HG03045 (cell line): ENCODE results near the gene MC1R.
"Not testable (repeated sequence)": the region's sequence is repeated elsewhere in the genome, so short reads cannot be mapped to it uniquely, and the experiment has no call there.

Experiments
- ATAC-seq: cut with Tn5 transposase; IDR thresholded peaks from one replicate; pipeline ENCODE4 v1.9.1; 2021; ENCODE audit warnings: mild to moderate bottlenecking, moderate library complexity; ENCODE audit not compliant: unreplicated experiment

The MC1R gene

DNA sequence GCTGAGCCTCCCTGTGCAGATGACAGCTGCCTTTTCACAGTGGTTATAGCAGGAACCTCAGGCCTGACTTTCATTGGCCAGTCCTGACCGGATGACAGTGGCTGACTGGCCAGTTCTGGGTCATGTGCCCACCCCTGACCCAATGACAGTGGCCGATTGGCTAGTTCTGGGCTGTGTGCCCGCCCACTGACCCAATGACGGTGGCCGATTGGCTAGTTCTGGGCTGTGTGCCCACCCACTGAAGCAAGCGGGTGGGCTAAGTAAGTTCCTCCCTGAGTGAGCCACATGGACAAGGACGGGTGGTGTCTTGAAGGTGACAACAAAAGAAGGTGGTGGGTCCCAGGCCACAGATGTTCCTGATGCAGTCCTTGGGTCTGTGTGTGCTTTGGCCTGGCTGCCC lies 39.4 kb downstream of the MC1R start:
- ATAC-seq = no peak

DNA sequence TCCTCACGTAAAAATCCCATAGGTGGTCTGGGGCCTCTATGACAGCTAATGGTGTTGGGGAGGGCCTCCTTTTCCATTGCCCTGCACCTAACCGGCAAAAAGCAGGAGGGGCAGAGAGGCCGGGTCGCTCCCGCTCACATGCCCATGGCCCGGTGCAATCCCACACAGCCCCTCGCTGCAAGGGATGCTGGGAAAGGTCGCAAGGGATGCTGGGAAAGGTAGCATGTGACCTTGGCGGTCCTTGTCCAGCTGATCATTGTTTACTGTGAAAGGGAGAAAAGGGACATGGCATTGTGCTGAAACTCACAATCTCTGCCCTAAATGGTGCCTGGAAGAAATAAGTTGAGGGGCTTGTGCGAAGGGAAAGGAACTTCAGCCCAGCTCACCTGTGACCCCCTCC lies 39.9 kb downstream of the MC1R start:
- ATAC-seq = no peak

- ATAC-seq = no peak
Measured at GRCh38 chr16:89960966-89961365, 42.3 kb downstream of the MC1R start.

DNA sequence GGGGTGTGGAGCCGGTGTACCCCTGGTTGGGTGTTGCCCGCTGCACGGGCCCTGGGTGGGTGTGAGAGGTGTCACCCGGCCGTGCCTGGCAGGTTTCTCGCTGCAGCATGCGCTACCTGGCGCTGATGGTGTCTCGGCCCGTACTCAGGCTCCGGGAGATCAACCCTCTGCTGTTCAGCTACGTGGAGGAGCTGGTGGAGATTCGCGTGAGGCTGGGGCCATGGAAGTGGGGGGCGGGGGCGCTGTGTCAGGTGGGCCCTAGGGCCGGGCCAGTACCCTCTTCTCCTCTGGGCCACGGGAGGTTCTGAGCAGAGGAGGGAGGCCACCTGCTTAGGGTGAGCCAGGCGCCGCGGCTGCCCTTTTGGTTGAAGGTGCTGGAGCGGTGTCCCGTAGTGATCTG lies 43.3 kb downstream of the MC1R start:
- no peak for ATAC-seq

DNA sequence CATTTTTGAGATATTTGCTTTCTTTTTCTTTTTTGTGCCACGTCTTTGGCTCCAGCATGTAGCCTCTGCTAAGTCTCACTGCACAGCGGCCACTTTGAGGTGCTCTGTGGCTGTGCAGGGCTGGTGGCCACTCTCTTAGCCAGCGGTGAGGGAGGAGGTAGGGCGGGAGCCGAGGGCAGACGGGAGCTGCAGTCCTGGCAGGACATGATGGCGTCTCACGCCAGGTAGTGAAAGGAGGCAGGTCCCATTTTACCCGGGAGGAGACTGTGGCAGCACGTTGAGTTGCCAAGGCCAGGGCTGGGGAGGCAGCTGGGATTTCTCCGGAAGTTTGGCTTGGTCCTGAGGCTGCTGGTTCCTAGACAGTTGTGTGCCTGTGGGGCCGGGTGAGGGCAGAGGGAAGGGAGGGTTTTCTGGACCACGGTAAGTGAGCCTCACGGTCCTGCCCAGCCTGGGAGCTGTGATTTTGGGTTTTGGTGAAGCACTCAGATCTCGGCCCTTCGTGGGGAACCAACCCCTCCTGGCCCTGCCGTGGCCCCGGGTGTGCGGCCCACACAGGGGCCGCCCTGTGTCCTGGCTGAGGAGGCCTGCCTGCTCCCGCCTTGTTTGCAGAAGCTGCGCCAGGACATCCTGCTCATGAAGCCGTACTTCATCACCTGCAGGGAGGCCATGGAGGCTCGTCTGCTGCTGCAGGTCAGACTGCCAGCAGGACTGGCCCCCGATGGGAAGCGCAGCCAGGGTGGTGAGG lies 44.3 kb downstream of the MC1R start:
- ATAC-seq = no peak

DNA sequence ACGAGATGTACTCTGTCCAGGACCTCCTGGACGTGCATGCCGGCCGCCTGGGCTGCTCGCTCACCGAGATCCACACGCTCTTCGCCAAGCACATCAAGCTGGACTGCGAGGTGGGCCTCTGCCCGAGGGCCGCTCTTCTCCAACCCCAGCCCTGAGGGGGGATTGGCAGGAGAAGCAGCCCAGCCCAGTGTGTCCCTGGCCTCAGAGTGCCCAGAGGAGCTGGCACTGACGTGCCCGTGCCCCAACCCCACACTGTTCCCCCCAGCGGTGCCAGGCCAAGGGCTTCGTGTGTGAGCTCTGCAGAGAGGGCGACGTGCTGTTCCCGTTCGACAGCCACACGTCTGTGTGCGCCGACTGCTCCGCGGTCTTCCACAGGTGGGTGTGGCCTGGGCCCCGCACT lies 45.5 kb downstream of the MC1R start:
- ATAC-seq = no peak

- ATAC-seq = no peak
Measured at GRCh38 chr16:89965447-89966225, 47.0 kb downstream of the MC1R start.

DNA sequence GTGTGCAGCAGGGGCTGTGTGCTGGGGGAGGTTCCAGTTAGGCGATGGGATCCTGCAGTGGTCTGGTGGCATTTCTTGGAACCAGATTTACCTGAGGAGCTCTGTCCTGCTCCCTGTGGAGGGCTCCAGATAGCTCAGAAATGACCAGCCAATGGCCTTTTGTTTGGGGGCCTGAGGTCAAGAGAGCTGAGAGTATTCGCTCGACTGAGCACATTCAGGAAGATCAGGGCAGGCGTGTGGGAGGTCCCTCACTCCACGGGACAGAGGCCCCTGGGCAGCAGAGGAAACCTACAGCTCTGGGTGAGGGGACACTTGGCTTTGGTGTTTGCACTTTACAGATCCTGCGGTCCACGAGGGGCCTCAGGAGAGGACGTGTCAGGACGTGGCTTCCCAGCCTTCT lies 48.1 kb downstream of the MC1R start:
- ATAC-seq = no peak

GRCh38 chr16:89967436-89967835 lies 48.8 kb downstream of the MC1R start:
- ATAC-seq = not testable (repeated sequence)

DNA sequence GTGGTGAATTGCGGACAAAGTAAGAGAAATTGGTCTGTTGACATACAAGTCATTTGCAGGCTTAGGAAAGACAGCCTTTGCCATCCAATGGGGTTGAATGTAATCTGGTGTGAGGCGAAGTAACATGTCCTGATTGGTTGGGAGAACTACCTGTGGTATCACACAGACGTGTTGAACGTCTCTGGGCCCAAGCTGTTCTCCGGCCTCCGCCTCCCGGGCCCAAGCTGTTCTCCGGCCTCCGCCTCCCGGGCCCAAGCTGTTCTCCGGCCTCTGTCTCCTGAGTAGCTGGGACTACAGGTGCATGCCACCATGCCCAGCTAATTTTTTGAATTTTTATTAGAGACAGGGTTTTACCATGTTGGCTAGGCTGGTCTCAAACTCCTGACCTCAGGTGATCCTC lies 49.4 kb downstream of the MC1R start:
- not testable (repeated sequence) for ATAC-seq

GRCh38 chr16:89969741-89970410 lies 51.2 kb downstream of the MC1R start:
- no peak for ATAC-seq
